Measurements from ENCODE around the gene KCNQ5. TPM values are rescaled to one million over a fixed set of nuclear protein-coding genes. Genes with fewer than 3 reads are reported as not detected.

KCNQ5 gene
- total and polyA plus RNA-seq, 12 donors: 0.10 to 3.6 (median 0.52) TPM

DNA sequence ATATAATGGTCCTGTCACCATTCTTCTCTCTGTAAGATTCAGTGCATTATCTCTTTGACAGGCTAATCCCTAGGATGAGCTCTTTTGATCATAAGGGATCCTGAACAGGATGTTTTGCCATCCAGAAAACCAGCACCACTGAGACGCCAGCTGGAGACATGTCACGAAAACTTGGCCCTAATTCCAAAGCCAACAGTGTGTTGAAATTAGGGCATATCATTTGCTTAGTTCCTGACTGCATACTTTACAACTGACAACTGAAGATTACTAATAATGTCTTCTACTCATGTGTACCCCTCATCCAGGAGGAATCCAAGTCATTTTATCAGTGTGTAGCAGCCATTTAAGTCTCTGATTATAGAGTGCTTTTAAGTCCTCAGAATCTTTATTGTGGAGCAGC is 243.6 kb downstream of the KCNQ5 start:
- no peaks in the 10 kb centered on the region for H3K27me3 ChIP-seq
- TF ChIP-seq POLR2A (IDR thresholded peaks at IDR 0.05): no peak
- no peak for TF ChIP-seq CTCF (IDR thresholded peaks at IDR 0.05)
- H3K9me3 ChIP-seq (replicated peaks in 1 of 3): no peaks in the 10 kb centered on the region
- no peaks in the 10 kb centered on the region for H3K4me1 ChIP-seq (replicated peaks in 1 of 2)
- H3K4me3 ChIP-seq: no peak overlapping the region
- no peaks in the 10 kb centered on the region for H3K36me3 ChIP-seq (replicated peaks in 1 of 2)
- intact Hi-C loops (cut with DNase I): no loop called here
- no peak for DNase-seq
- no peak overlapping the region for H3K27ac ChIP-seq
- WGBS, 4 donors: 68 to 86% (median 84%) methylated on average over 2 of the region's 2 CpGs

DNA sequence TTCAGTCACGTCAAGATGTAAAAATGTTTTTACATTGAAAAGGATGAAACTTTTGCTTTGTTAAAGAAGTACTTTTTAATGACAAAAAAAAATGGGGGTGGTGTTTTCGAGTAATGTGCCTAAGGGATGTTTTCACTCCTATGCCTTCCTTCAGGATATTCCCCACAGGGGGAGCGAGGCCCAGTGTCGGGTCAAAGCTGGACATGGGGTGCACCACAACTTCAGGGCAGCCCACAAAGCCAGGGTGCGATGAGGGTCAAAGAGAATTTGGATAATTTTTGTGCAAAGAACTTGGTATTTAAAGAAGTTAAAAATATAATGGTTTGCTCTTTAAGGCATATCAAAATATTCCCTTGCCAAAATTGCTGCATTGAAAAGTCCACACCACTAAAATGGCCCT is 247.8 kb downstream of the KCNQ5 start:
- Histone ChIP-seq H3K27me3 (no peaks in the 10 kb centered on the region), H3K4me3 (no peak overlapping the region), H3K36me3 (replicated peaks in 1 of 2) (no peaks in the 10 kb centered on the region), H3K27ac (no peak overlapping the region), H3K9me3 (replicated peaks in 1 of 3) (no peaks in the 10 kb centered on the region), H3K4me1 (replicated peaks in 1 of 2) (no peaks in the 10 kb centered on the region)
- intact Hi-C loops (cut with DNase I): no loop called here
- 75 to 86% (median 83%) methylated on average over 5 of the region's 5 CpGs for WGBS, 4 donors
- TF ChIP-seq POLR2A (IDR thresholded peaks at IDR 0.05): no peak
- no peak for TF ChIP-seq CTCF (IDR thresholded peaks at IDR 0.05)
- DNase-seq: no peak

- Histone ChIP-seq H3K27ac (no peak overlapping the region), H3K36me3 (replicated peaks in 1 of 2) (no peaks in the 10 kb centered on the region), H3K9me3 (replicated peaks in 1 of 3) (no peaks in the 10 kb centered on the region), H3K4me3 (no peak overlapping the region), H3K4me1 (replicated peaks in 1 of 2) (no peaks in the 10 kb centered on the region), H3K27me3 (no peaks in the 10 kb centered on the region)
- 68 to 81% (median 72%) methylated on average over 1 of the region's 1 CpG for WGBS, 4 donors
- no peak for DNase-seq
- TF ChIP-seq POLR2A (IDR thresholded peaks at IDR 0.05): no peak
- TF ChIP-seq CTCF (IDR thresholded peaks at IDR 0.05): no peak
- intact Hi-C loops (cut with DNase I): no loop called here
Measured at GRCh38 chr6:72873433-72873832, 251.6 kb downstream of the KCNQ5 start.

DNA sequence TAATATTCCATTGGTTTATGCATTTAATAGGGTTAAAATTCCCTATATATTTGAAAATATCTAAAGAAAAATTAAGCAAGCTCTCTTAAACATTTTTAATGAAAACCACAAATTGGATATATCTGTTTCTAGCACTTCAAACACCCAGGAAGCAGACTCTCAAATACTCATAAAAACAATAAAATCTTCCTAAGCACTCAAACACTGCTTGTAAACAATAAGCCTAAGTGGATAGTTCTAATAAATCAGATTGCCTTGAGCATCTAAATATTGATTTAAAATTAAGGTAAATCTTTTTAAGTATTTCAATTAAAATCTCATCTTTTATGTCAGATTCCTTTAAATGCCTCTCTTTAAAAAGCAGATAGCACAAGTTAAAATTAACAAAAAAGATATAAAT is 254.4 kb downstream of the KCNQ5 start:
- Histone ChIP-seq H3K9me3 (replicated peaks in 1 of 3) (no peaks in the 10 kb centered on the region), H3K36me3 (replicated peaks in 1 of 2) (no peaks in the 10 kb centered on the region), H3K4me1 (replicated peaks in 1 of 2) (no peaks in the 10 kb centered on the region), H3K27me3 (no peaks in the 10 kb centered on the region), H3K27ac (no peak overlapping the region), H3K4me3 (no peak overlapping the region)
- DNase-seq: no peak
- TF ChIP-seq CTCF (IDR thresholded peaks at IDR 0.05) (no peak), POLR2A (IDR thresholded peaks at IDR 0.05) (no peak)
- intact Hi-C loops (cut with DNase I): no loop called here
